Right ventricle myocardium superior (tissue), 1 donor: ENCODE data around the gene FRY. TPM values are rescaled to one million over a fixed set of nuclear protein-coding genes. Genes with fewer than 3 reads are reported as not detected.
A peak's percentile ranks its signal among the peaks of the same experiment; 100 is the strongest.

Experiments
- ATAC-seq: fragments of 200-7000 bp; cut with Tn5 transposase; one replicate; pipeline ENCODE4 v1.9.1; 2020; ENCODE audit warnings: mild to moderate bottlenecking; ENCODE audit not compliant: poor library complexity
- DNase-seq: peaks from one replicate; pipeline ENCODE4 v3.0.0-alpha.2; 2020
- intact Hi-C: fragments of 100-400 bp; cut with DNase I; formaldehyde crosslinking; loops from one replicate; pipeline ENCODE4 v1.11.2; 2022
- total RNA-seq: library from RNA; stranded (reverse); fragmentation: NEBNext Ultra II Directional; extraction: Animal tissue kit (Norgen Biotek cat#: 25700); gene quantifications from one replicate; pipeline ENCODE4 v1.2.1, GENCODE V29; 2021
- donor health status: DM: no; HTN: yes; CAD: no; lungs with severe emphysema.

The FRY gene
- total RNA-seq, 1 donor from 2014 or later: 137 TPM

DNA sequence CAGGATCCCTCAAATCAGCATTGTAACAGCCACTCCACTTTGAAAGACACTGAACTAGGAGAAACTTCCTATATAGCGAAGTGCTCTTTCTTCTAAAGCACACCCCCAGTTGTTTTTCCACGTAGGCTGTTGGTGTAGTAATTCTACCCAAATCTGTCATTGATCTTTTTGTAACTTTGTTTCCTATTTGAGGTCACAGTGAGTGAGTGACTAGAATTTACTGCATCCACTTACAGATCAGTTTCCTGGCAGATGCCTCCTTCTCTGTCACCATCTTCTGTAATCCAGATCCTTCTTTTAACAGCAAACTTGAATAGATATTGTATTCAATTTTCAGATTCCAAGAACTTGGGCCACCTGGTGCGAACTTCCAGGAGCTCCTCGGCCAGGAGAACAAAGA lies 268.3 kb downstream of the FRY start:
- DNase-seq (no peak), ATAC-seq (no peak)
- intact Hi-C loops: loop anchor here (2.0 kb wide), 1 partner anchor 53 kb away; no protein-coding TSS in a partner anchor

DNA sequence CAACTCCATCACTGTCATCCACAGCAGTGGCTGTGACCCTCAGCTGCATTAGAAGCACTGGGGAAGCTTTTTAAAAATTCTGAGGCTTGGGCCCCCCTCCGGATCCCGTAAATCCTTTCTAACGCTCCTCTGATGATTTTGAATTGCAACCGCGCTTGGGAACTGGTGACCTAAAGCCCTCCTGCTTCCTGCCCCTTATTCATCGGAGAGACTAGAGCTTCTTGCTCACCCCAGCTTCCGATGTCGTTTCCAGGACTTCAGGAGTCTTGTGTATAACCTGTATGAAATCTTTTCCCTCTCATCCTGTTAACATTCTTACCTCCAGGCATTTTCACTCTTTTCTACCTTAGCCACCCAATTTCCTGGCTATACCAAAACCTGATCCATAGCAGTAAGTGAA lies 268.8 kb downstream of the FRY start:
- ATAC-seq (no peak), DNase-seq (no peak)
- intact Hi-C loops: loop anchor here (2.0 kb wide), 1 partner anchor 54 kb away; no protein-coding TSS in a partner anchor

- intact Hi-C loops: loop anchor here (2.0 kb wide), 1 partner anchor 54 kb away; no protein-coding TSS in a partner anchor
- DNase-seq (no peak), ATAC-seq (no peak)
Observed at GRCh38 chr13:32300920-32301319, 269.3 kb downstream of the FRY start.

DNA sequence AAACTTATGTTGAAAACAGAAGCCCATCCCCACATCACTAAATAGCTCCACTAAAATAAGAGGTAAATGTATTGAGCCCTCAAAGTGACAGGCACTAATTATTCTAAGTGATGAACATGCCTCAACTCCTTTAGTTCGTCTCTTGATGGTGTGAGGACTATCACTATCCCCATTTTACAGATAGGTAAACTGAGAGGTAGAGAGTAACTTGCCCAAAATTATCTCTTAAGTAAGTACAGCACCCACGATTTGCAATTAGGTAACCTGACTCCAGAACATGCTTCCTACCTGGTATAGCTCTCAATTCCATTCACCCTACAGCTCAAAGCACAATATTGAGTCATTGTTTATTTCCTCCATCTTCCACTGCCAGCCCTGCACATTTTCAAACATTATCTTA lies 270.9 kb downstream of the FRY start:
- intact Hi-C loops: no loop called here
- no peak for ATAC-seq
- no peak for DNase-seq

DNA sequence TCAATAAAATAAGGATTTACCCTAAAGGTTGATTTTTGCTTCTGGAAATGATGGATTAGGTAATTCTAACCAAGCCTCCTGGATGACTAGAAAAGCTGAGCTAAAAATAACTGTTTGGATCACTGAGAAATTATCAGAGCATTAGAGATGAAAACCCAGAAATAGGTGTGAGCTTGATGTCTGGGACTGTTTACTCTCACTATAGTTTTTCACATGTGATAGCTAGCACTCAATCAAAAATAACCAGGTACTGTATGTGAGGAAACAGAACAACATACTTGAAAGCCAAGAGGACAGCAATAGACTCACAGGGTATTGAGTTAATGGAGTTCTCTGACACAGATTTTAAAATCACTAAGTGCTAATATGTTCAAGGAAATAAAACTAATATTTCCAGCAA lies 274.1 kb downstream of the FRY start:
- ATAC-seq: peak; percentile 32
- intact Hi-C loops: no loop called here

DNA sequence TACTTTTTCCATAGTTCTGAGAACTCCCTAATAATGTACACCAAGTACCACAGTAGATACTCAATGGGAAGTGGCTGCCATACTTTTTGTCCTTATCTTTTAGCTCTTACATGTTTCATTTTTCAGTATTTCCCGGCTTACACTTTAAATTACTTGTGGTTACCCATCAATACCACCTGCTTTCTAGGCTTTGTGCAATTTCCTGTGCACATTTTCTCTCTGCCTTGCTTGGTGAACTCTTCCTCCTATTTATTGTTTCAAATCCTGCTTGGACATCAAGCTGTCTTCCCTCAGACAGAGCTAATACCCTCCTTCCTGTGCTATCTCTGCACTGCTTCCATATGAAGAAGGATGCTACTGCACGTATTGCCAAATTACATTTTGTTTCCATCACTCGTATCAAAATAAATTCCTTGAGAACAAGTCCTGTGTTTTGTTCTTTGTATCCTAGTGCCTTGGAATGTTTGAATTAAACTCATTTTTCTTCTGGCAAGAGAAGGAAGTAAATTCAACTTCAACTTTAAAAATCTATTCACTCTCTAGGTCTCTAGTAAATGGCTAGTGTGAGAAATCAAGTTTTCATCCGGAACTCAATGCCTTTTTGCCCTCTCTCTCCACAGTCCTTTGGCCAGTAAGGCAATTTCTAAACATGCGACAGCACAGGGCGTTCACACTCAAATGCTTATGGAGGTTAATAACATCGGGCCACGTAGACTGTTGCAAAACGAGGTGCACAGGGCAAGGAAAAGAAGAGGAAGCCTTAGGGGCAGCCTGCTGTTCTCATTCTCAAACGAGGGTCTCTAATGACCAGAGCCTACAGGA lies 277.9 kb downstream of the FRY start:
- peak; percentile 48 for ATAC-seq

More for the DNA sequence above, 274.1 kb downstream of the FRY start:
- DNase-seq: no peak

DNA sequence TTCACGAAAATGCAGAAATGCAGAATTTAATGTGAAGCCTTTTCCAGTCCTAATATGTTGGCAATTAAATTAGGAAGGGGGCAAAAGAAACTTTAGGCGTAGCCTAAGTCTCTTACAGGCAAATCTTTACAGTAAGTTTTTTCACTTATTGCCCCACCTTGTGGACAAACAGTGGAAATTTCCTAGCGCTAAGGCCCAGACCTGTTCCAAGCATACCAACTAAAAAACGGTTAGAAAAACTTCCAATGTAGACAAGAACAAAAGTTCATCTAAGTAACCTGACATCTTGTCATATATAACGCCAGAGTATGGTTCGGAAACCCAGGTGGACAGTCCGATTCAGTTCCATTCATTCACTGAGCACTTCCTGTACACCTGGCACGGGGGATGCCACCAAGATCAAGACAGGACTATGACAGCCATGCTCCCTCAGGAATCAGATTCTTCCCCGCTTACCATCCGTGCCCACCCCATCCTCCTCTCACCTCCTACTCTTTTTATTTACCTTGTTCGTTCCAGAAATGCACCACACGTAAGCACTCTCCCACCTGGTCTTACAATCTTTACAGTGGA lies 278.6 kb downstream of the FRY start:
- intact Hi-C loops: loop anchor here (5.0 to 10.0 kb wide), 4 partner anchors 63 to 485 kb away; no protein-coding TSS in a partner anchor
- DNase-seq (no peak), ATAC-seq (peak; percentile 82)

More for the DNA sequence above, 277.9 kb downstream of the FRY start:
- no peak for DNase-seq
- intact Hi-C loops: loop anchor here (5.0 to 10.0 kb wide), 4 partner anchors 62 to 485 kb away; no protein-coding TSS in a partner anchor

GRCh38 chr13:32311188-32311897 lies 279.8 kb downstream of the FRY start:
- no peak for DNase-seq
- no peak for ATAC-seq
- intact Hi-C loops: loop anchor here (5.0 to 10.0 kb wide), 4 partner anchors 64 to 487 kb away; no protein-coding TSS in a partner anchor

- intact Hi-C loops: loop anchor here (5.0 to 10.0 kb wide), 4 partner anchors 67 to 490 kb away; no protein-coding TSS in a partner anchor
- ATAC-seq (peak; percentile 41), DNase-seq (peak; percentile 81)
Observed at GRCh38 chr13:32314271-32315237, 283.0 kb downstream of the FRY start.

- intact Hi-C loops: loop anchor here (10.0 kb wide), 1 partner anchor 491 kb away; no protein-coding TSS in a partner anchor
- peak; percentile 99 for ATAC-seq
- DNase-seq: peak; percentile 96
Observed at GRCh38 chr13:32315238-32316027, 283.9 kb downstream of the FRY start, which contains the start of the genes BRCA2 and ZAR1L. Gene BRCA2 (plus strand): TSS chr13:32315508. CDS start chr13:32316461, 953 bp downstream. Gene ZAR1L (minus strand): TSS chr13:32315363. CDS start chr13:32311925, 3,438 bp downstream.

- intact Hi-C loops: loop anchor here (10.0 kb wide), 1 partner anchor 491 kb away; no protein-coding TSS in a partner anchor
- ATAC-seq (no peak), DNase-seq (no peak)
Observed at GRCh38 chr13:32316028-32316339, 284.4 kb downstream of the FRY start.

DNA sequence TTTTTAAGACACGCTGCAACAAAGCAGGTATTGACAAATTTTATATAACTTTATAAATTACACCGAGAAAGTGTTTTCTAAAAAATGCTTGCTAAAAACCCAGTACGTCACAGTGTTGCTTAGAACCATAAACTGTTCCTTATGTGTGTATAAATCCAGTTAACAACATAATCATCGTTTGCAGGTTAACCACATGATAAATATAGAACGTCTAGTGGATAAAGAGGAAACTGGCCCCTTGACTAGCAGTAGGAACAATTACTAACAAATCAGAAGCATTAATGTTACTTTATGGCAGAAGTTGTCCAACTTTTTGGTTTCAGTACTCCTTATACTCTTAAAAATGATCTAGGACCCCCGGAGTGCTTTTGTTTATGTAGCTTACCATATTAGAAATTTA lies 284.9 kb downstream of the FRY start:
- DNase-seq: no peak
- no peak for ATAC-seq
- intact Hi-C loops: loop anchor here (10.0 kb wide), 1 partner anchor 492 kb away; no protein-coding TSS in a partner anchor

- intact Hi-C loops: loop anchor here (10.0 kb wide), 1 partner anchor 493 kb away; no protein-coding TSS in a partner anchor
- DNase-seq: no peak
- ATAC-seq: no peak
Observed at GRCh38 chr13:32317716-32318465, 286.3 kb downstream of the FRY start.

DNA sequence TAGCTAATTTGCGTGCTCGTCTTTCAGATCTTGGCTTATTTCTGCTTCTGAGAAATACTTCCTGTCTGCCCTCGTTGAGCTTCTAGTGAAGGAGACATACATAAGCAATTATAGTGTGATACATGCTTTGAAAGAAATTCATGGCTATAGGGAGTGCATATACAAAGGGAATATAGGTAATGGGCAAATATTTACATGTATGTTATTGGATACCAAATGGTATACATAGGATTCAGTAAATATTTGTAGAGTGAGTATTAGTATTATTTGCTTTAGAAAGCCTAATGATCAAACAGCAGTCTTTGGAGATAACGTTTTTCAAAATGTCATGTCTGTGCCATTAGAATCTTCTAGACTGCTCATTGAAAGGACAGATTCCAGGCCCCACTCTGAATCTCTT lies 289.0 kb downstream of the FRY start:
- ATAC-seq: no peak
- no peak for DNase-seq
- intact Hi-C loops: no loop called here

DNA sequence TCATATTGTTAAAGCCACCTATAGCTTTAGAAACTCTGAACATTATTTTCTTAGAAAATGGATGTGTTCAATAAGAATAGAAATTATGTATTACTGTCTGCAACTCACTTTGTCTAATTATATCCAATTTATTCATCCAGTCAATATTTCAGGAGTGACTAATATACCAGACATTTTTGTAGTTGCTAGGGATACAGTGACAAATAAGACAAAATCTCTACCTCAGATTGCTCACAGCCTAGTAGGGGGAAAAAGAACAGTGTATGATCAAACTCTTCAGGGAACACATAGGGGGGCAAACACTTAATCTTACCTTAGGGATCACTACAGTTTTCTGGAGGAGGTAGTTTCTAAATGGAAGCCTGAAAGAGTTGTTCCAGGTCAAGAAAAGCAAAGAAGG lies 292.3 kb downstream of the FRY start:
- intact Hi-C loops: no loop called here
- ATAC-seq (no peak), DNase-seq (no peak)

- DNase-seq (no peak), ATAC-seq (no peak)
- intact Hi-C loops: no loop called here
Observed at GRCh38 chr13:32330441-32330840, 298.9 kb downstream of the FRY start.
